GM12873 (cell line): ENCODE data around the gene CDC73.

Experiments
- CTCF ChIP-seq: IDR thresholded peaks from 2 replicates; pipeline ENCODE4 v1.5.1; 2012; ENCODE audit warnings: low read depth, mild to moderate bottlenecking, moderate library complexity, low read length, control low read depth; ENCODE audit not compliant: insufficient read depth; ENCODE audit errors: missing control alignments

Gene CDC73

GRCh38 chr1:193156117-193156821, 34.4 kb downstream of the CDC73 start:
- no peak for TF ChIP-seq CTCF

DNA sequence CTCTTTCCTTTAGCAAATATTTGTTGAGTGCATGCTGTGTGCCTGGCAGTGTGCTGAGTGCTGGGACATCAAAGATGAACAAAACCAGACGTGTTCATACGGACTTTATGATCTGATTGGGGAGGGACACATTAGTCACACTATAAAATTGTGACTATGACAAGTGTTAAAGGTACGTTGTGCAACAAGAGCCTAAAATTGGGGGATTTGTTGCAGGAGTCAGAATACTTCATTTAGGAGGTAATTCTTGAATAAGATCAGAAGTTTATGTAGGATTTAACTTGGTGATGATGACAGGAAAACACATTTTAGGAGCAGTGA, 35.0 kb downstream of the CDC73 start:
- TF ChIP-seq CTCF, result no peak

DNA sequence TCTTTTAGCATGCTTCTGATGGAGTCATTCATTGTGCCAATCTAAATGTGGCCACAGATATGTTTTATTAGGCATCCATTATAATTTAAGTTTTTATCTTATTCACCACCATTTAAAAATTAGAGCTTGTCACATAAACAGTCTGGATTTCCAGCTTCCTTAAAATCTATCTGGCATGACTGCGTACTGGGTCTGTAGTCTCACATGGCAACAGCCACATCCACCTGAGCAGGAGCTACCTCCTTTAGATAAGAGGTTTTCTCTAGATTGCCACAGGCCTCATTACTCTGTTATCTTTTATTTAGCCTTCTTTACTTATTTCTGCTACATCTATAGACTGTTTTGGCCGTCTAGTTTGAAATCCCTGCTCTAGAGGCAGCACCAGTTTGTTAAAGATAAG, 35.5 kb downstream of the CDC73 start:
- TF ChIP-seq CTCF, result no peak

DNA sequence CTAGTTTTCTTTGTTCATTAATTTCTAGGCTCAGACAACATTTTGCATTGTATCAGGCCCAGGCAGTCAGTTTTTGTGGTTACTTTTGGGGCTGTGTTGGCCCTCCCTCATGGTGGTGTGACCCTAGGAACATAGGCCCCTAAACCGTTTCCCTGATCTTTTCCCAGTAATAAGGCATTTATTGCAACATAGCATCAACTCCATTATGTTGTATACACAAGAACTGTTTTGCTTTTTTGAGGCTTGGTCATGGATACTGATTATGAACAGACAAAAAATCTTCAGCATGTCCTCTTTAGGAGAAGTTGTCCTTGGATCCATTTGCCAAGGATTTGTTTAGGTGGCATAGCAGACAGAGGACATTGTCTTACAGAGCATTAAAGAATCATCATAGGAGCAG, 54.3 kb downstream of the CDC73 start:
- TF ChIP-seq CTCF, result no peak

- no peak for TF ChIP-seq CTCF
Measured at GRCh38 chr1:193176788-193177187, 55.0 kb downstream of the CDC73 start.

GRCh38 chr1:193179094-193179493, 57.3 kb downstream of the CDC73 start:
- no peak for TF ChIP-seq CTCF

DNA sequence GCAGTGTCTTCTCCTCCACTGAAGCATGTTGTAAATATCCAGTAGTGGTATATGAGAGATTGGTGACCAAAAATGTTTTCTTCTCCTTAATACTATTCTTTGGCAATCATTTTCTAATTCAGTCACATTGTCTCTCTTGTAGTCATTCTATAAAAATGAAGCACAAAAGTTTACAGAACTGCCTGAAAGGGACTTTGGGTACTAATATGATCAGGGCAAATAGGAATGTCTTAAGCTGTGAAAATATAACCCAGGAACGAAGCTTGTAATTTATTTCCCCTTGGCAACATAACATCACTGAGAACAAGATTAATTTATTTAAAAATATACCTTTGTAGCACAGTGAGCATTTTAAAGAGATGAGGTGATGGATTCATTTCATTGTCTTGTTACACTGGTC, 59.7 kb downstream of the CDC73 start:
- TF ChIP-seq CTCF, result no peak
